ENCODE data around the gene VAX1. TPM values are rescaled to one million over a fixed set of nuclear protein-coding genes. Genes with fewer than 3 reads are reported as not detected.

VAX1 gene
- total and polyA plus RNA-seq, 2 of the 4 experiments (the other 2 are of a cell fraction), result not detected

DNA sequence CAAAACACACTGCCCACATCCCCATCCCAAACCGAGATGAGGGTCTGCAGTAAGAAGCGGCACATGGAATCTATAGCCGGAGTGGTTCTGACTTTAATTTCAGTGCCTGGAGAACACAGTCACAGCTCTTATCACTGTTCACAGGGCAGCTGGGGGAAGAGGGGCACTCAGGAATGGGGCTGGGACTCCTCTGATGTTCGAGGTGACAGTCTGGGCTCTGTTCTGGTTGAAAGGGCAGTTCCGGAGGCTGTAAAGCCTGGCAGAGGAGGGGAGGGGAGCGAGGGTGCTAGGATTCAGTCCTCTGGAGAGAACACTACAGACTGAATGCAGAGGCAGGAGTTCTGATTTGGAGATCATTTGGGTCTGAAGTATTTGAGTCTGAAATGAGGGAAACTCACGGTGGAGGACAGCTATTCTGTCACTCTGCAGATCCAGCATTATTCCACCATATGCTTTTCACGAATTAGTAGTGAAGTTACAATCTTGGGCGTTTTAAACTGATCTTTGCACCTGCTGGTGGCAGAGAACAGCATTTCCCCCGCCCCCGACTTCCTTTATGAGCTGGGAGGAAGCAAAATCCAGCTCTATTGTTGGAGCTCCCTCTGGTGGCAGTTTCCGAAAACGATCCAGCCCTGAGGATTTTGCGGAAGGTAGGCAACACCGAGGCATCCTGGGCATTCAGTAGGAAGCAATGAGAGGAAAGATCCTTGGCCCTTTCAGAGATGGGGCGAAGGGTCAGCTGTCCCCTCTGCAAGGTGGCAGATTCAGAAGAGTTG, 36.6 kb upstream of the VAX1 start:
- 0% methylated on average over 6 of the region's 16 CpGs; no CpG with 5 or more reads in 1 of the 2 experiments for WGBS, 2 experiments (ENCODE audit: extremely low coverage in 2 of 2, insufficient read length in 1 of 2)
- POLR2A ChIA-PET (ENCODE audit: unreplicated experiment), result no interaction called here
- no peaks in the 10 kb centered on the region for H3K4me1 ChIP-seq (ENCODE audit: control insufficient read depth, insufficient read depth, low read length)
- H3K79me1 ChIP-seq (ENCODE audit: low read depth in 1 of 2, low read length in 2 of 2), result no peaks in the 10 kb centered on the region
- peaks cover 21% of the 10 kb centered on the region for H3K27me3 ChIP-seq (ENCODE audit: control insufficient read depth, insufficient read depth, low read length)
- no peaks in the 10 kb centered on the region for H4K20me1 ChIP-seq (ENCODE audit: insufficient read depth, low read length)
- H3K9me1 ChIP-seq (ENCODE audit: insufficient read depth, low read length), result no peaks in the 10 kb centered on the region
- in situ Hi-C loops (cut with MboI; ENCODE audit: low sequenced_read_pairs), result loop anchor here (5.0 kb wide), 2 partner anchors 382 to 502 kb away; no protein-coding TSS in a partner anchor
- no peak overlapping the region for H2BK15ac ChIP-seq (ENCODE audit: low read depth, low read length)
- H2BK20ac ChIP-seq (ENCODE audit: low read depth, low read length), result no peak overlapping the region
- H3K4ac ChIP-seq (ENCODE audit: low read depth, low read length), result no peak overlapping the region
- H4K8ac ChIP-seq (ENCODE audit: low read depth in 2 of 2, low read length in 2 of 2), result no peak overlapping the region
- no peak overlapping the region for H3K14ac ChIP-seq (replicated peaks; ENCODE audit: low read depth, low read length)
- peak overlapping the region; percentile 64 for H3K4me2 ChIP-seq (ENCODE audit: low read depth, low read length)
- DNase-seq, result peak; percentile 57
- no TSS peak for BruUV-seq (replicated peaks)
- H2BK120ac ChIP-seq (ENCODE audit: low read depth, low read length), result no peak overlapping the region
- H3K23ac ChIP-seq (ENCODE audit: low read depth, low read length), result no peak overlapping the region
- intact Hi-C loops (cut with micrococcal nuclease), result loop anchor here (2.0 kb wide), 2 partner anchors 338 to 486 kb away; no protein-coding TSS in a partner anchor
- H3K9ac ChIP-seq (ENCODE audit: low read depth, low read length), result no peak overlapping the region
- no peak overlapping the region for H4K5ac ChIP-seq (ENCODE audit: low read depth, low read length)
- no peak overlapping the region for H3K4me3 ChIP-seq (ENCODE audit: insufficient read depth, low read depth, low read length)
- dilution Hi-C loops (cut with HindIII; ENCODE audit: low sequenced_read_pairs, unreplicated experiment), result no loop called here
- H3K56ac ChIP-seq (ENCODE audit: extremely low read depth, insufficient read depth, low read length), result no peak overlapping the region
- ATAC-seq (ENCODE audit: low read depth), result peak; percentile 88
- H3K27ac ChIP-seq (ENCODE audit: insufficient read depth, low read length), result no peak overlapping the region
- no peaks in the 10 kb centered on the region for H3K36me3 ChIP-seq (ENCODE audit: control insufficient read depth, insufficient read depth, low read length)
- no peak overlapping the region for H2AK9ac ChIP-seq (replicated peaks; ENCODE audit: low read depth, low read length, poor library complexity)
- CTCF ChIA-PET, result interaction anchor here (0.6 to 2.6 kb wide), 12 partner anchors 9 to 529 kb away, joined by 3 to 28 read pairs (median 3); no protein-coding TSS in a partner anchor
- H3K9me3 ChIP-seq (ENCODE audit: control insufficient read depth, insufficient read depth, low read length), result no peaks in the 10 kb centered on the region
- H4K91ac ChIP-seq (ENCODE audit: insufficient read depth, low read depth, low read length), result no peak overlapping the region
- peak overlapping the region; percentile 89 for H2AFZ ChIP-seq (replicated peaks; ENCODE audit: low read length, poor library complexity)
- H2AK5ac ChIP-seq (ENCODE audit: low read depth, low read length), result no peak overlapping the region
- H2BK5ac ChIP-seq (ENCODE audit: low read depth, low read length, poor library complexity, severe bottlenecking), result no peak overlapping the region
- no peak overlapping the region for H3K18ac ChIP-seq (ENCODE audit: low read depth, low read length)
- TF ChIP-seq RCOR1 (IDR thresholded peaks at IDR 0.05; ENCODE audit: insufficient replicate concordance, low read length), result no peak
- TF ChIP-seq CHD1 (IDR thresholded peaks at IDR 0.05; ENCODE audit: low read depth, low read length), result no peak
- TF ChIP-seq, protein P1, sequence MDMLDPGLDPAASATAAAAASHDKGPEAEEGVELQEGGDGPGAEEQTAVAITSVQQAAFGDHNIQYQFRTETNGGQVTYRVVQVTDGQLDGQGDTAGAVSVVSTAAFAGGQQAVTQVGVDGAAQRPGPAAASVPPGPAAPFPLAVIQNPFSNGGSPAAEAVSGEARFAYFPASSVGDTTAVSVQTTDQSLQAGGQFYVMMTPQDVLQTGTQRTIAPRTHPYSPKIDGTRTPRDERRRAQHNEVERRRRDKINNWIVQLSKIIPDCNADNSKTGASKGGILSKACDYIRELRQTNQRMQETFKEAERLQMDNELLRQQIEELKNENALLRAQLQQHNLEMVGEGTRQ (IDR thresholded peaks at IDR 0.05; ENCODE audit: low read depth, low read length), result no peak
- TF ChIP-seq, protein P2, sequence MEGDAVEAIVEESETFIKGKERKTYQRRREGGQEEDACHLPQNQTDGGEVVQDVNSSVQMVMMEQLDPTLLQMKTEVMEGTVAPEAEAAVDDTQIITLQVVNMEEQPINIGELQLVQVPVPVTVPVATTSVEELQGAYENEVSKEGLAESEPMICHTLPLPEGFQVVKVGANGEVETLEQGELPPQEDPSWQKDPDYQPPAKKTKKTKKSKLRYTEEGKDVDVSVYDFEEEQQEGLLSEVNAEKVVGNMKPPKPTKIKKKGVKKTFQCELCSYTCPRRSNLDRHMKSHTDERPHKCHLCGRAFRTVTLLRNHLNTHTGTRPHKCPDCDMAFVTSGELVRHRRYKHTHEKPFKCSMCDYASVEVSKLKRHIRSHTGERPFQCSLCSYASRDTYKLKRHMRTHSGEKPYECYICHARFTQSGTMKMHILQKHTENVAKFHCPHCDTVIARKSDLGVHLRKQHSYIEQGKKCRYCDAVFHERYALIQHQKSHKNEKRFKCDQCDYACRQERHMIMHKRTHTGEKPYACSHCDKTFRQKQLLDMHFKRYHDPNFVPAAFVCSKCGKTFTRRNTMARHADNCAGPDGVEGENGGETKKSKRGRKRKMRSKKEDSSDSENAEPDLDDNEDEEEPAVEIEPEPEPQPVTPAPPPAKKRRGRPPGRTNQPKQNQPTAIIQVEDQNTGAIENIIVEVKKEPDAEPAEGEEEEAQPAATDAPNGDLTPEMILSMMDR (conservative IDR thresholded peaks at IDR 0.05; ENCODE audit: low read depth, low read length), result peak; percentile 86
- TF ChIP-seq, protein P3, sequence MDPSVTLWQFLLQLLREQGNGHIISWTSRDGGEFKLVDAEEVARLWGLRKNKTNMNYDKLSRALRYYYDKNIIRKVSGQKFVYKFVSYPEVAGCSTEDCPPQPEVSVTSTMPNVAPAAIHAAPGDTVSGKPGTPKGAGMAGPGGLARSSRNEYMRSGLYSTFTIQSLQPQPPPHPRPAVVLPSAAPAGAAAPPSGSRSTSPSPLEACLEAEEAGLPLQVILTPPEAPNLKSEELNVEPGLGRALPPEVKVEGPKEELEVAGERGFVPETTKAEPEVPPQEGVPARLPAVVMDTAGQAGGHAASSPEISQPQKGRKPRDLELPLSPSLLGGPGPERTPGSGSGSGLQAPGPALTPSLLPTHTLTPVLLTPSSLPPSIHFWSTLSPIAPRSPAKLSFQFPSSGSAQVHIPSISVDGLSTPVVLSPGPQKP (IDR thresholded peaks at IDR 0.05; ENCODE audit: borderline replicate concordance, low read depth, low read length), result no peak
- TF ChIP-seq FOS (IDR thresholded peaks at IDR 0.05; ENCODE audit: low read depth, low read length), result no peak
- TF ChIP-seq NFE2L2 (IDR thresholded peaks at IDR 0.05; ENCODE audit: low read depth, low read length), result no peak
- TF ChIP-seq RFX5 (IDR thresholded peaks at IDR 0.05; ENCODE audit: low read depth, low read length), result no peak
- TF ChIP-seq POLR2A (IDR thresholded peaks at IDR 0.05; ENCODE audit: low read depth, low read length), result no peak
- TF ChIP-seq MAZ (IDR thresholded peaks at IDR 0.05; ENCODE audit: borderline replicate concordance, low read depth, low read length), result no peak
- TF ChIP-seq CEBPB (IDR thresholded peaks at IDR 0.05; ENCODE audit: low read depth, low read length), result no peak
- TF ChIP-seq MXI1 (IDR thresholded peaks at IDR 0.05; ENCODE audit: borderline replicate concordance, low read depth, low read length), result no peak
- no peak for TF ChIP-seq BHLHE40 (IDR thresholded peaks at IDR 0.05; ENCODE audit: low read depth, low read length)
- no peak for TF ChIP-seq MAFK (IDR thresholded peaks at IDR 0.05; ENCODE audit: low read depth, low read length)
- peak; percentile 79 for TF ChIP-seq RAD21 (IDR thresholded peaks at IDR 0.05; ENCODE audit: low read length)
